Hepatocyte (in vitro differentiated cells): ENCODE data around the gene MACROH2A2.

Source experiments
- EZH2 ChIP-seq: fragments of 200-600 bp; sonication (generic); IDR thresholded peaks from 2 replicates; pipeline ENCODE4 v1.6.1; 2016; ENCODE audit warnings: antibody characterized with exemption, mild to moderate bottlenecking, borderline replicate concordance
- EZH2phosphoT487 ChIP-seq: fragments of 200-600 bp; sonication (generic); IDR thresholded peaks from one replicate; pipeline ENCODE4 v1.6.1; 2018; ENCODE audit warnings: antibody characterized with exemption, mild to moderate bottlenecking, low read depth, moderate library complexity; ENCODE audit not compliant: unreplicated experiment, severe bottlenecking
- TF ChIP-seq, protein P1 (sequence below): fragments of 200-600 bp; sonication (generic); IDR thresholded peaks from 2 replicates; pipeline ENCODE4 v1.5.1; 2016; ENCODE audit warnings: antibody characterized with exemption, mild to moderate bottlenecking; ENCODE audit not compliant: poor library complexity

DNA sequence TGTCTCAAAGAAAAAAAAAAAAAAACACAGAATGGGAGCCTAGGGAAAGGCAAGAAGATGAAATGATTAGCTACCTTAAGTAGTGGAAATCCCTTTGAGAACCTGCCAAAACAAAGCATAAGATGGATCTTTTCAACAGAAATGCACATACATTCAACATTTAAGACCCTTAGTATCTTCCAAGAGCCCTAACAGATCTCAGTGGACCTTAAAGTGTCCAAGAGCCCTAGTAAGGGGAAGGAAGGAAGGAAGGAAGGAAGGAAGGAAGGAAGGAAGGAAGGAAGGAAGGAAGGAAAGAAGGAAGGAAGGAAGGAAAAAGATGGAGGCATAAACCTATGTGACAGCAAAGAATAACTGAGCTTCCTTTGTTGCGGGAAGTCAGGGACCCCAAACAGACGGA lies 11.6 kb upstream of the MACROH2A2 start:
- TF ChIP-seq, protein P1, sequence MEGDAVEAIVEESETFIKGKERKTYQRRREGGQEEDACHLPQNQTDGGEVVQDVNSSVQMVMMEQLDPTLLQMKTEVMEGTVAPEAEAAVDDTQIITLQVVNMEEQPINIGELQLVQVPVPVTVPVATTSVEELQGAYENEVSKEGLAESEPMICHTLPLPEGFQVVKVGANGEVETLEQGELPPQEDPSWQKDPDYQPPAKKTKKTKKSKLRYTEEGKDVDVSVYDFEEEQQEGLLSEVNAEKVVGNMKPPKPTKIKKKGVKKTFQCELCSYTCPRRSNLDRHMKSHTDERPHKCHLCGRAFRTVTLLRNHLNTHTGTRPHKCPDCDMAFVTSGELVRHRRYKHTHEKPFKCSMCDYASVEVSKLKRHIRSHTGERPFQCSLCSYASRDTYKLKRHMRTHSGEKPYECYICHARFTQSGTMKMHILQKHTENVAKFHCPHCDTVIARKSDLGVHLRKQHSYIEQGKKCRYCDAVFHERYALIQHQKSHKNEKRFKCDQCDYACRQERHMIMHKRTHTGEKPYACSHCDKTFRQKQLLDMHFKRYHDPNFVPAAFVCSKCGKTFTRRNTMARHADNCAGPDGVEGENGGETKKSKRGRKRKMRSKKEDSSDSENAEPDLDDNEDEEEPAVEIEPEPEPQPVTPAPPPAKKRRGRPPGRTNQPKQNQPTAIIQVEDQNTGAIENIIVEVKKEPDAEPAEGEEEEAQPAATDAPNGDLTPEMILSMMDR = no peak
- TF ChIP-seq EZH2 (no peak), EZH2phosphoT487 (no peak)
